ENCODE data around the gene PXN.
"Not testable (repeated sequence)": the region's sequence is repeated elsewhere in the genome, so short reads cannot be mapped to it uniquely, and the experiment has no call there.

The PXN gene

DNA sequence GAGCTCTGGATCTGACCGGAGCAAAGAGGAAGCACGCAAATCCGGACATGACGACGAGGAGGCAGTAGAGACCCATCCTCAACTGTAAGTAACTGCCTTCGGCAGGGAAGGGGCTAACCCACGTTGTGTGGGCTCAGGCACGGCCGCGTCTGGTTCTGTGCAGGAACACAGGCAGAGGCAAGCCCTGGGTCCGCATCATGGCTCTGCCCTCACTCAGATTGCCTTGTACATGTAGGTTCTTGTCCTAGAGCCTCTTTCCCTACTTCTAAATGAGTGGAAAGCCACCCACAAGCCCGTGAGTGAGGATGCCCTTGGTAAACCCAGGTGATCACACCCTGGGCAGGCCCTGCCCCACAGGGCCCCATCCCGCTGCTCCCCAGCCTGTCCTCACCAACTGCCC lies 55.7 kb downstream of the PXN start:
- DNase-seq (ENCODE audit: low read depth): no peak

DNA sequence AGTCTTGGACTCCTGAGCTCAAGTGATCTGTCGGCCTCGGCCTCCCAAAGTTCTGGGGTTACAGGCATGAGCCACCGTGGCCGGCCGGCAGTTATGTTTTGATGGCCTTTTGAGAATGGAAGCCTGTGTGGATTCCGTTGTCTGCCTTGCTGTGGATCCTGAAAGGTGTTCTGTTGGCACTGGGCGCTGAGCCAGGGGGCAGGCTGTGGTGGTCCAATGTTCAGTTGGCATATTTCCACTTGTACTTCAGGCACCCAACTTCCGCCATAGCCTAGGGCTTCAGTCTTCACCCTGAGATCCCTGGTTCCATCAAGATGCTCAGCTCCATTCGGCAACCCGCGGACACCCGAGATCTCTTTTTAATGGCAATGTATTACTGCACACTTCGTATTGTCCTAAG lies 58.3 kb downstream of the PXN start:
- DNase-seq (ENCODE audit: low read depth): no peak

GRCh38 chr12:120206781-120207180 lies 58.7 kb downstream of the PXN start:
- DNase-seq (ENCODE audit: low read depth): not testable (repeated sequence)

DNA sequence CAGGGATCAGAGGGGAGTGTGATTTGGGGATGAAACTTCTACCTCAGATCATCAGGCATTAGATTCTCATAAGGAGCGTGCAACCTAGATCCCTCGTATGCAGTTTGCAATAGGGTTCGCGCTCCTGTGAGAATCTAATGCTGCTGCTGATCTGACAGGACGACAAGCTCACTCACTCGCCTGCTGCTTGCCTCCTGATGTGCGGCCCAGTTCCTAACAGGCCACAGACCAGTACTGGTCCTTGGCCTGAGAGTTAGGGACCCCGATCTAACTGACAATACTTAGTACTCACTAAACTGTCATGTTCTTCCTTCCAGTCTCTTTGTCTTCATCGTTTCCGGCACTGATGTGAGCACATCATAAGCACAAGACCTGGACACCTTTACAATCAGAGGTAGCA lies 59.3 kb downstream of the PXN start:
- no peak for DNase-seq (ENCODE audit: low read depth)

- no peak for DNase-seq (ENCODE audit: low read depth)
Measured at GRCh38 chr12:120204171-120204570, 61.4 kb downstream of the PXN start.

DNA sequence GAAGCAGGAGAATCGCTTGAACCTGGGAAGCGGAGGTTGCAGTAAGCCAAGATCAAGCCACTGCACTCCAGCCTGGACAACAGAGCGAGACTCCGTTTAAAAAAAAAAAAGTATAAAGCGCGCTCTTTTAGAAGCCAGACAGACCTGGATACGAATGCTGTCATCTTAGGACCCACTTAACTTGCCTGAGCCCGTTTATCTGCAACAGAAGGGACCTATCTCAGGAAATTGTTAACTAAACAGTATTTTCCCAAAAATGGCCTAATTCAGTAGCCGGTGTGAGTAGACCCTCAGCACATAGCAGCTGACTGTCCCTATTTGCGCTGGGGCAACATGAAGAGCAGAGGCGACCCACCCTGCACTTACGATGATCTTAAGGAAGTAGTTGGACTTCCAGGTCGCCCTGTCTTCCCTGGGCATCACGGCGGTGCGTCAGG lies 65.1 kb downstream of the PXN start:
- DNase-seq (ENCODE audit: low read depth): no peak

- DNase-seq (ENCODE audit: low read depth): no peak
Measured at GRCh38 chr12:120199595-120200306, 65.8 kb downstream of the PXN start.

DNA sequence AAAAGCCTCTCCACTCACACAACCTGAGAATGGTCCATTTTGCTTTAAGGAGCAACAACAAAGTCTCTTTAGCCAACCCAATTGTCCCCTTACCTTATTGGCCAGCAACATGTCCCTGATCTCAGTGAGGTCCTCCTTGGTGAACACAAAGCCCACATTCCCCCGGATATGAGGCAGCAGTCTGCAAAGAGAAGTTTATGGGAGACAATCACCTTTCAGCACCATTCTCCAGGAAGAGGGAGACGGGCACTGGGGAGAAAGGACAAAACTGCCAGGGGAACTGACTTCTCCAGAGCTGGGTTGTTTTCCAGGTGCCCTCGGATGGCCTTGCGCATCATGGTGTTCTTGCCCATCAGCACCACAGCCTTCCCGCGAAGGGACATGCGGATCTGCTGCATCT lies 66.5 kb downstream of the PXN start:
- no peak for DNase-seq (ENCODE audit: low read depth)

- DNase-seq (ENCODE audit: low read depth): no peak
Measured at GRCh38 chr12:120197542-120197887, 68.0 kb downstream of the PXN start.

GRCh38 chr12:120196817-120197541 lies 68.6 kb downstream of the PXN start:
- not testable (repeated sequence) for DNase-seq (ENCODE audit: low read depth)

DNA sequence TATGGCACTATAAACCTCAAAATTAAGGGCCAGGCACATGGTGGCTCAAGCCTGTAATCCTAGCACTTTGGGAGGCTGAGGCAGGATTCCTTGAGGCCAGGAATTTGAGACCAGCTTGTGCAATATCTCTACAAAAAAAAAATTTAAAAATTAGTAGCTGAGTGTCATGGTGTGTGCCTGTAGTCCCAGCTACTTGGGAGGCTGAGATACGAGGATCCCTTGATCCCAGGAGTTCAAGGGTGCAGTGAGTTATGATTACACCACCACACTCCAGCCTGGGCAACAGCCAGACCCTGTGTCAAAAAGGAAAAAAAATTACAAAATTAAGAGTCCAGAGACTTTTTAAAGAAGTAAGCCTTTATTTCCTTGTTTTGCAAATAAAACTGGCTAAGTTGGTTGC lies 69.2 kb downstream of the PXN start:
- no peak for DNase-seq (ENCODE audit: low read depth)

- peak; percentile 82 for DNase-seq (ENCODE audit: low read depth)
Measured at GRCh38 chr12:120194534-120195395, 70.8 kb downstream of the PXN start, which contains the start of gene GCN1. TSS of gene GCN1 (minus strand) at chr12:120194715. CDS start at chr12:120194697, 18 bp downstream.

- no peak for DNase-seq (ENCODE audit: low read depth)
Measured at GRCh38 chr12:120194226-120194533, 71.3 kb downstream of the PXN start.

DNA sequence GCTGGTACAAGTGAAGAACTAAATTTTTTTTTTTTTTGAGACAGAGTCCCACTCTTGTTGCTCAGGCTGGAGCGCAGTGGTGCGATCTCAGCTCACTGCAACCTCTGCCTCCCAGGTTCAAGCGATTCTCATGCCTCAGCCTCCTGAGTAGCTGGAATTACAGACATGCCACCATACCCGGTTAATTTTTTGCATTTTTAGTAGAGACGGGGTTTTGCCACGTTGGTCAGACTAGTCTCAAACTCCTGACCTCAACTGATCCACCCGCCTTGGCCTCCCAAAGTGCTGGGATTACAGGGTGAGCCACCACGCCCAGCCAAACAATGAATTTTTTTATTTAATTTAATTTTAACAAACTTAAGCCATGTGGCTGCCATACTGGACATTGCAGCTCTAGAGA lies 72.2 kb downstream of the PXN start:
- not testable (repeated sequence) for DNase-seq (ENCODE audit: low read depth)

DNA sequence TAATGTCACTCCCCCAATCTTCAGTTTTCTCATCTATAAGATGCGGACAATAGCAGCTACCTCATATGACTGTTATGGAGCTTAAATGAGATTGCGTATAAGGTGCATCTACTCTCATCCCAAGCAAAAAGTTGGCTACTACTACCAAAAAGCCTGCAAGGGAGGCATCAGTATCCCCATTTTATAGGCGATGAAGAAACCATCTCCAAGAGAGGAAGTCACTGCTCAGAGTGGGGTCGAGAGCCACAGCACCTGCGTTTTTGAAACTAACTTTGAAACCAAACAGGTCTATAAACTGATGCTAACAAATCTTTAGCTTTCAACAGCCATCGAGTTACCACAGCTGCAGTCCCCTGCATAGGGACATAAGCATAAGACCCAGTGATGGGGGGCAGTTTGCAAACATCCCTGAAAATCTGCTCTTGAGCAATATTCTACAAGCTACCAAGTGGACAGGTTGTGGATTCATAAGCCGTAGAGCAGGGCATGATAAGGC lies 74.5 kb downstream of the PXN start:
- no peak for DNase-seq (ENCODE audit: low read depth)

- DNase-seq (ENCODE audit: low read depth): no peak
Measured at GRCh38 chr12:120190386-120190785, 75.1 kb downstream of the PXN start.

DNA sequence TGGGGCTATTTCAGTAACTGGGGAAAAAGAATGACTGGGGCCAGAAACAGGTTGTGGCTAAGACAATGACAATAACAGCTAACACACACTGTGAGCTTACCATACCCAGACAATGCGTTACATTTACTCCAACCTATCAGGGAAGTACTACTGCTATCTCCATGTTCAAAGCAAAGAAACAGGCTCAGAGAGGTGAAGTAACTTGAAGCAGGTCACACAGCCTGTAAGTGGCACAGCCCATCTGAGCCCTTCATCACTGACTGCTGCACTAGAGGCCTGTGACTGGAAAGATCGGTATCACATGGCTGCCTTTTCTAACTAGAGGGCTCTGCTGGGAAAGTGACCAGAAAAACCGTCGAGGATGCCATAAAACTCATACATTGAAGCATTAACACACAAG lies 78.9 kb downstream of the PXN start:
- no peak for DNase-seq (ENCODE audit: low read depth)

GRCh38 chr12:120183211-120183631 lies 82.3 kb downstream of the PXN start:
- no peak for DNase-seq (ENCODE audit: low read depth)

GRCh38 chr12:120181991-120182631 lies 83.4 kb downstream of the PXN start:
- DNase-seq (ENCODE audit: low read depth): no peak

GRCh38 chr12:120180975-120181374 lies 84.6 kb downstream of the PXN start:
- no peak for DNase-seq (ENCODE audit: low read depth)

- no peak for DNase-seq (ENCODE audit: low read depth)
Measured at GRCh38 chr12:120175537-120175936, 90.0 kb downstream of the PXN start.

GRCh38 chr12:120175062-120175461 lies 90.5 kb downstream of the PXN start:
- no peak for DNase-seq (ENCODE audit: low read depth)

Data from stimulated activated CD8-positive, alpha-beta memory T cell treated with anti-CD3 and anti-CD28 coated beads, Interleukin-12 subunit alpha, Interleukin-12 subunit beta, amount 100 ng/mL, for 4 hours (primary cell).